GM03348 (cell line): ENCODE measurements around the gene WBP11.

Source experiments
- DNase-seq: peaks from one replicate; pipeline ENCODE4 v3.0.0; 2012; ENCODE audit warnings: low spot score

WBP11 gene

GRCh38 chr12:14824012-14824634, 20.8 kb upstream of the WBP11 start:
- DNase-seq: no peak

DNA sequence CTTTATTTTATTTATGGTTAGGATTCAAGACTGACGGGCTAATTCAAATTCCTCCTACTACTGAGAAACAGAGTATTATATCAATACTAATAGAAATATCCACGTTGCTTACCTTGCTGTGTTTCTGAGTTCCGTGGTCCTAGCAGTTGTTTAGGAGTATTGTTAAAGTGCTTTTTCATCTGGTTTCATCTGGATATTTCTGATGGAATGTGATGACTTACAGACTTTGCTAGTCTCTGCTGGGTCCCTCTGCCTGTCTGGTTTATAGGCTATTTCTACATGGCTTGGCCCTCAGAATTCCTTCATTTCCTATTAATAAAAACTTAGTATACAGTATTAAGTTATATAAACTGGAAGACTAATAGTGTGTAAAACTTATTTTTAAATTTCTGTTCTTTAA, 10.7 kb upstream of the WBP11 start, which contains the start of gene SMCO3:
Gene SMCO3 (minus strand): TSS at position 169 of the 400 bp plus-strand sequence. CDS start 7,502 bp downstream, outside the sequence.
- DNase-seq: no peak

- DNase-seq: no peak
Measured at GRCh38 chr12:14811486-14811885, 8.2 kb upstream of the WBP11 start.

DNA sequence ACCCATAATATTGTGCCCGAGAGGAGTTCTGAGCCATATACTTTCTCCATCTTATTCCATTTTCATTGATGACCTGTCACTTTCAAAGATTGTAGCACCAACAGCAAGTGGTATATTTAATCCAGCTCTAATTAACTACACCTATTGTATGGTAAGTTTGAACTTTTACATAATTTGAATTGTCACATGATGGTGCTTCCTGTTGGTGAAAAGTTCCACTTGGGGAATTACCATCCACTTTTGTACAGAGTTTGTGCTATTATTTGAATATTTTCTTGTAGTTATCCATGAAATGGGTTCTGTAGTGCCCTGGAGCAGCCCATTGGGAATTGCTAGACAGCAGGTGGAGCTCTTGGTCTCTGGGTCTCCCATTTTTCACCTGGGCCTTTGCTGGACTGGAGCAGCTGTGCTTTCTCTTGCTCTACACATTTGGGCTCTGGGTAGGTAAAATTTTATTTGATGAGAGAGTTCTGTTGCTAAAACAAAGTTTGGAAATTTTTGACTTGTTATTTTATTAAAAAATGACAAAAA, 7.7 kb upstream of the WBP11 start:
- peak; percentile 31 for DNase-seq

- no peak for DNase-seq
Measured at GRCh38 chr12:14810167-14810952, 7.1 kb upstream of the WBP11 start.

DNA sequence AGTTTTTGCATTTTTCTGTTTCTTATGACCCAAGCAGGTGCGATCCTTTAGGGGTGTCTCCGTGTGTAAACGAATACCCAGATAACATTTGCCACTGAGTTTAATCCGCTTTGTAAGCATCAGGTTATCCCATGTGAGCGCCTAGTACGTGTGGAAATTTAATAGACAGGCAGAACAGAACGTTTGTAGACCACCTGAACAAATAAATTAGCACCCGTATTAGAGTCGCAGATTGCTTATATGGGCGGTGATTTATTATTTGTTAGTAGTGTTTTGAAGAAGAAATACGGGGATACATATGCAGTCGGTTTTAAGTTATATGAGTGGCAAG, 517 bp upstream of the WBP11 start:
- DNase-seq: no peak

- DNase-seq: peak; percentile 4
Measured at GRCh38 chr12:14802721-14803010, 612 bp downstream of the WBP11 start.

- no peak for DNase-seq
Measured at GRCh38 chr12:14802247-14802646, 1.0 kb downstream of the WBP11 start.

DNA sequence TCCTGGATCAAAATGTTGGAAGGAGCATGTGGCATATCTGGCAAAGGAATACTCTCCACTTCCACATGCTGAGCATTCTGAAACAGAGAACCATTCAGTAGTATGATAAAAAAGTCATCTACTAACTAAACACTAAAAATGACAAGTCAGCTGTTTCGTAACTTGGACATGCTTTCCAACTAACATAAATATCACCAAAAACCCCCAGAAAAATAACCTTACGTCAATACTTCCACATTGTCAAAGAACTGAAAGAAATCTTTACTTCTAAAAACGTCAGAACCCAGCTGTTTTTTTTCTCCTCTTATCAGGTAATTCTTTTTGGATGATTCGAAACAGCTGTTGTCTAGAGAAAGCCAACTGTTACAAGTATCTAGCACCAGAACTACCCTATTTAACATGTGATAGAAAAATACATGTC, 8.2 kb downstream of the WBP11 start:
- no peak for DNase-seq

GRCh38 chr12:14785568-14785967, 17.7 kb downstream of the WBP11 start:
- DNase-seq: no peak

GRCh38 chr12:14784471-14784870, 18.8 kb downstream of the WBP11 start:
- DNase-seq: no peak

DNA sequence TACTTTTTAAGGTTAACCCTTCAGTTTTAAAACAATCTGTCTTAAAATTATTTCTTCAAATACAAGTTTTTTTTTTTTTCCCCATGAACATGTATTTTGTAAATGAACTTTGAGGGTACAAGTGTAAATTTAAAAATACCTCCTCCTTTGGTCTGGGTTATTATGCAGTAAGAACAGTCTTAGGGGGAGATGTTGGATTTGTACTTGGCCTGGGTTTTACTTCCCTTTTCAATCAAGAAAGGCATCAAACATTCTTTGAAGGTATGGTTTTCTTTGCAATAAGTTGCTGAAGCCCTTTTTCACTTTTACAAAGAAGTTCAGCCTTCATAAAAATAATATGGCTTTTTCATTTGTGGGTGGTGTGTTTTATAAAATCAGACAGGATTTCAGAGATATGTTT, 20.5 kb downstream of the WBP11 start:
- no peak for DNase-seq

- DNase-seq: no peak
Measured at GRCh38 chr12:14781563-14781962, 21.7 kb downstream of the WBP11 start.

- no peak for DNase-seq
Measured at GRCh38 chr12:14780859-14781258, 22.4 kb downstream of the WBP11 start.

GRCh38 chr12:14779834-14780233, 23.4 kb downstream of the WBP11 start:
- DNase-seq: no peak

DNA sequence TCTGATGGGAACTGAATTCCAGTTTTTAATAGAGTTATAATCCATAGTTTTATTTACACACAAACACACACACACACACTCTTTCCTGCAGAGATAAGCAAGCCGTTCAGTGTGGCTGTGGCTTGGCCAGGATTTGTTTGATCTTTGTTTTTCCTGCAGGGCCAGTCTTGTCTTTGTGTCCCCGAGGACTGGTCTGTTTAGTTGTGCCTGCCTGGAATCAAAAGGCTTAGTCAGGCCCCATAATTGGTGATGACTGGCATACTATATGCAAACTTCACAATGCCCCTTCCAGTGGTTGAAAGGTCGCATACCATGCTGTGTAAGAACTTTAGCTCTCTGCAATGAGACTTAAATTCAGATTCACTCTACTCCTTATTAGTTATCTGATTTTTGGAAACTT, 26.0 kb downstream of the WBP11 start:
- DNase-seq: no peak

DNA sequence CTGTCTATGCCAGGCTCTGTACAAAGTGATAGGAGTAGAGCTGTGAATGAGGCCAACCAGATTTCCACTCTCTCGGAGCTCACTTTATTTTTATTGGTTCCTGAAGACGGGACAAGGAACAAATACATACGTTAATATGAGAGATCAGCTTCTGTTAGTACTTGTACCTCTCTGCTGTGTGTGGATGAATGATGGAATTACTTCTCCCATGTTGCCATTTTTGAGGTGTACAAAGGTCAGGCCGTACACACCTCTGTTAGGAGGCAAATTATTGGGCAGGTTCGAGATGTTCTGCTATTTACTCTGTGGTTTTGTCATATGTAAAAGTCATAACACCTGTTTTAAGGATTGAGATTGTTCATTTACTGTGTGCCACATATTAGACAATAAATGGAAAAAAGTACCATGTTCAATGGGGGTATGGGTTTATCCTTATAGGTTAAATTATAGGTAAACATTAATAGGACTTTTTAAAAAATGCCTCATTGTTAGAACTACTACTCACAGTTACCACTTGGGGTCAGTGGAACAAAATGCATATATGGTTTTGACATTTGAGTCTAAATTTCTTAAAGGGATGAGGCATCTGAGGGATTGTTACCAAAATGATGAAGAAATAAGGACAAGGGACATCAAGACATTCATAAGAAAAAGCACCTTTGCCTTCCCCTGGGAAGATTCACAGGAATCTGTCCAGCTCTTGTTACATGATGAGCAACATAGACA, 26.9 kb downstream of the WBP11 start:
- peak; percentile 11 for DNase-seq

GRCh38 chr12:14775636-14775980, 27.7 kb downstream of the WBP11 start:
- DNase-seq: peak; percentile 52

DNA sequence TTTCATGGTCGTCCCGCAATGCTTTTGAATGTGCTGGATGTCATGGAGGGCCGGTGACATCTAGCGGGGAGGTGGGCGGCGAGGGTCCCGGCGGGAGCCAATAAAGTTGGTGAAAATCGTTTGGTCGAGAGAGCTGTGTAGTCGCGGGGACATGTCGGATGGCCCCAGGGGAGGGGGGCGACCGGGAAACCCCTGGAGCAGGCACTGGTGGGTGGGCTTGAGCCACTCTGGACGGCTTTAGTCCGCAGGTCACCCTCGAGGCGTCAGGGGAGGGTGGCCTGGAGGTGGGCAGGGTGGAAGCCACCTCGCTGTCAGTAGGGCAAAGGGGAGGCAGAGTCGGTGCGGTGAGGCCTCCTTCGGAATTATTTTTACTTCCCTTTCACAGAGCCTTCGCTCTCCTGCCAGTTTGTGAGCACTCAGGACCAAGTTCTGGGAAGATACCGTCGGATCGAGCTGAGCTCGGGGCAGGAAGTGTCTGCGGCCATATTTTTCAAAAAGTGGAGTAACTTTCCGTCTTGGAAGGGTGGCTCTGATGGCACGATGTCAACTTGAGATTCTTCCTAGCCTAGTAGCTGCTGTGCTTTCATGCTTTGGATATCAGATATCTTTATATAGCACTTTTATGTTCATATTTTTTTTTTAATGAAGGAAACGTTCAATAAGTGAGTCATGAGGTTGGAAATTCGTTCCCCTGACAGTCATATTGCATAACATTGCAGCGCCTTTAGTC, 28.2 kb downstream of the WBP11 start:
- DNase-seq: peak; percentile 61

DNA sequence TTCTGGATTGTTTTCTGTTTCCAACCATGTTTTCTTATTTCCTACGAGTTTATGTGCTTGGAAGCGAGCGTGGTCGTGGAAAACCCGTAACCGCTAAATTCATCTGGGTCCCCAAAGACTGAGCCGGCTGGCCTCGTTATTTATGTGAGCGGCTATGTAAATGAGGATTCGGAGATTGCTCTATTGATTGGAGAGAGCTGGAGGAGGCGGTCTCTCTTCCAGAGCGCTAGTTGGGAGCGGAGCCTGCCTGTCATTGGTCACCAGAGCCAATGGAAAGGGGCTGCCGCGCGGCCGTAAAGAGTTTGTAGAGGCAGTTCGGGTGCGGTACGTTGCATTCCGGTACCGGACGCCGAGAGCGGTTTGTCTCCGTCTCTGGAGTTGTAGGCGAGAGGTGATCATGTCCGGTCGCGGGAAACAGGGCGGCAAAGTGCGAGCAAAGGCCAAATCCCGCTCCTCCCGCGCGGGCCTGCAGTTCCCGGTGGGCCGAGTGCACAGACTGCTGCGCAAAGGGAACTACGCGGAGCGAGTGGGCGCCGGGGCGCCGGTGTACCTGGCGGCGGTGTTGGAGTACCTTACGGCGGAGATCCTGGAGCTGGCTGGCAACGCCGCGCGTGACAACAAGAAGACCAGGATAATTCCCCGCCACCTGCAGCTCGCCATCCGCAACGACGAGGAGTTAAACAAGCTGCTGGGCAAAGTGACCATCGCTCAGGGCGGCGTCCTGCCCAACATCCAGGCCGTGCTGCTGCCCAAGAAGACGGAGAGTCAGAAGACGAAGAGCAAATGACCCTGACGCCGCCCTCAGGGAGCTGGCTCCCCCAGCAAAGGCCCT, 29.0 kb downstream of the WBP11 start:
- peak; percentile 96 for DNase-seq

- DNase-seq: no peak
Measured at GRCh38 chr12:14773685-14774073, 29.6 kb downstream of the WBP11 start.

GRCh38 chr12:14772946-14773345, 30.3 kb downstream of the WBP11 start:
- DNase-seq: no peak
